GM19452 (cell line): ENCODE results near the gene TJP1.

Experiments
- ATAC-seq: cut with Tn5 transposase; IDR thresholded peaks from one replicate; pipeline ENCODE4 v1.9.1; 2021; ENCODE audit not compliant: unreplicated experiment

TJP1 gene

DNA sequence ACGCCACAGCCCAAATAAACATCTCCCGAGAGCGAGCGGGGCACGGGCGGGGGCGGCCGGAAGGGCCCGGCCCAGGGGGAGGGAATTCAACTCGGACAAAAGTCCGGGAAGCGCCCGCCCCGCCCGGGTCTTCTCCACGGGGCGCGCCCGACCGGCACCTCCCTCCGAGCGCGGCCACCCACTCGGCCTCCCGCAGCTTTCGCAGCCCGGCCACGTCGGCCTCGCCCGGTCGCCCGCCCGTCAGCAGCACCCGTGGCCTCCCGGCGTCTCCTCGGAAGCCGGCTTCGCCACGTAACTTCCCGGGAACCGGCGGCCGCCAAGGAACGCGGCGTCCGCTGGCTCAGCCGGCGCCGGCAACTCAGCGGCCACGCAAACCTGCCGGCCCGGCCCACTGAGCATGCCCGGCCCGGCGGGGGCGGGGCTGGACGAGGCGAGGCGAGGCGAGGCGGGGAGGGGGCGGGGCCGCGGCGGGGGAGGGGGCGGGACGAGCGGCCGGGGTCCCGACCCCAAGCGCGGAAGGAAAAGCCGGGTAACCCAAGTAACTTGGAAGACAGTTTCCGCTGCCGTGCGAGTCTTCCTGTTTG lies at the start of gene TJP1:
TSS of gene TJP1 (minus strand) at position 369 of the 584 bp plus-strand sequence. CDS start 440 bp downstream, outside the sequence.
- ATAC-seq: no peak

DNA sequence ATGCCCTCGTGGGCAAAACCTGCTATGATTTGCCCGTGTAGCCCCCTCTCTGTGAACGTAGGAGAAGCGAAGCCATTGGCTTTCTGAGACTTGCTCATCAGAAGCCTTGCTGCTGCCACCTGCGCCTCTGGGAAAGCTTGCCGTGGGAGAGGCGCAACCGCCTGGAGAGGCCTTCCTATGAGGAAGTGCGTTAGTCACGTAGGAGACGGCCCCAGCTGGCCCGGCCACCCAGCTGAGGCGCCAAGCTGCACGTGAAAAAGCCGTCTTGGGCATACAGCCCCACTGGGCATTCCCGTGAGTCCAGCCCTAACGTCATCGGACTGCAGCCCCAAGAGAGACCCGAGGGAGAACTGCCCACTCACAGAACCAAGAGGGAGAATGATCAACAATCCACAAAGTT lies 49.1 kb upstream of the TJP1 start:
- no peak for ATAC-seq

DNA sequence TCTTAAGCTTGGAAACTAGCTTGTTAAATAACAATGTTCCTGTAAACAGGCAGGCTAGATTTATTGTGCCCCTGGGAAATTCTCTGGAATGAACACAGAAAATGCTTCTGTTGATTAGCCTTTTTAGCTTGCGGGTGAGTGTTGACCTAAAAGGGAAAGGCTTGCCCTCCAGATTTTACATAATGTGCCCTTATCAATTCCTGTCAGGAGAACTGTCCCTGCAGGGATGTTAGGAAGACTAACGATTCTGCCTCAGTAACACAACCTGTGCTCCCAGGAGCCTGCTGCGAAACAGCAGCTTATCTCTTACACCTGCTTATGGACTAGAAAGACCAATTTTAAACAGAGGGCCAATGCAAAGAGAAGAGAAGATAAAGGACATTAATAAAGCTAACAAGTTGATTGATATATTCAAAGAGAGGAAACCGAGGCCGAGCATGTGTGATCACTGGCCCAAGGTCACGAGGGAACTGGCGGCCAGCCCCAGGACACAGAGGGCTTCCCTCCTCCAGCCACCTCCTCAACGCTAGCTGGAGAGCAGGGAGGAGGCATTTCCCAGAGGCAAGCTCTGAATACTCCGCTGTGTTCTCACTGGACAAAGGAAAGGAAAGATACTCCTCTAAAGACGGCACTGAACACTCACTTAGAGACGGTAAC lies 48.4 kb upstream of the TJP1 start:
- ATAC-seq: no peak

DNA sequence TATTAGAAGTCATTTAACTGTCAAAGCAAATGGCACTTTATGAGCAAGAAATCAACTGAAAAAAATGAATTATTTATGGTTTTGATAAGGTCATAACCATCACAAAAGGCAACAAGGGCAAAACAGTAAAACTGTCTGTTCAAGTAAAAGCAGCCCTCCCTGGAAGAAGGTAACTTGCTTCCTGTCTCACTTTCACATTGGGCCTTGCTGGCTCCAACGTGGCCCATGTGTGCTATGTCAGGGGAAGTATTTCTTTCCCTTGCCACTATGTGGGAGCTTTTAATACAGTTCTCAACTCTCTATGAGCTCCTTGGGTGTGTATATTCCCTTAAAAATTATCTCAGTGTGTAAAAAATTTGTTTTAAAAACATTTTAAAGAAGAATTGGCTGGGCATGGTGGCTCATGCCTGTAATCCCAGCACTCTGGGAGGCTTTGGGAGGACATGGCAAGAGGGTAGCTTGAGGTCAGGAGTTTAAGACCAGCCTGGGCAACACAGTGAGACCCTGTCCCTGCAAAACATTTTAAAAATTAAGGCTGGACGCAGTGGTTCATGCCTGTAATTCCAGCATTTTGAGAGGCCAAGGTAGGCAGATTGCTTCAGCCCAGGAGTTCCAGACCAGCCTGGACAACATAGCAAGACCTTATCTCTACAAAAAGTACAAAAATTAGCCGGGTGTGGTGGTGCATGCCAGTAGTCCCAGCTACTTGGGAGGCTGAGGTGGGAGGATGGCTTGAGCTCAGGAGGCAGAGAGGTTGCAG lies 45.2 kb upstream of the TJP1 start:
- ATAC-seq: no peak

DNA sequence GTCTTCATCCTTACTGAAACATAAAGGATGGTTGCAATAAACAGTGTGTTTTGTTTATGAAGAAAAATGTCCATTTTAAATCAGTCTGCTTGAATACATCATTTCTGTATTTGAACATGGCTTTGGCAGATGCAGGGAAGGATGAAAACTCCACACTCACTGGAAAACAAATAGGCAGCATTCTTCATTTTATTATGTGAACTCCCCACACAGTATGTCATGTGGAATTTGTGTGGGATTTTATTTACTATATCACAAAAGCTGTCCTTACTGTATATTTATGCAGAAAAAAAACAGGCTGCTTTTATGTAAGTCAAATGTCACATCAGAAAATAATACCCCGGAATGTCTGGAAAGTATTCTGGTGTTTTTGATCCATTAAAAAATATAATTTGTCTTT lies 44.1 kb upstream of the TJP1 start:
- ATAC-seq: no peak

DNA sequence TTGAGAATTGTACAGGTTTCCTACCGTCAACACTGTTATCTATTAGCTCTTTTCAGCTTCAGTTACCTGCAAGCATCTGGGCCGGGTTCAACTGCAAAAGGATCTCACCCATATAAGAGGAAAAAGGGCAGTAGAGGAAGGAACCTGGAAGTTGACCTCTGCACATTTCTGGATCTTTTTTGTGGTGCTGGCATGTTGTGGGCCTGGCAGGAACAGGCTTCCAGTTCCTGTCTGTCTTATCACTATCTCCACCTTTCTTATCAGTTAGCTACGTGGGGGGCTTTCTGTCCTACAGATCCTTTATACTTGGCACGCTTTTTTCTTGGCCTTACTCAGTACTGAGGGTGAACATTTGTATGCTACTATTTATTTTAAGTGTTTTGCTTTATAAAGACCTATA lies 42.2 kb upstream of the TJP1 start:
- no peak for ATAC-seq

DNA sequence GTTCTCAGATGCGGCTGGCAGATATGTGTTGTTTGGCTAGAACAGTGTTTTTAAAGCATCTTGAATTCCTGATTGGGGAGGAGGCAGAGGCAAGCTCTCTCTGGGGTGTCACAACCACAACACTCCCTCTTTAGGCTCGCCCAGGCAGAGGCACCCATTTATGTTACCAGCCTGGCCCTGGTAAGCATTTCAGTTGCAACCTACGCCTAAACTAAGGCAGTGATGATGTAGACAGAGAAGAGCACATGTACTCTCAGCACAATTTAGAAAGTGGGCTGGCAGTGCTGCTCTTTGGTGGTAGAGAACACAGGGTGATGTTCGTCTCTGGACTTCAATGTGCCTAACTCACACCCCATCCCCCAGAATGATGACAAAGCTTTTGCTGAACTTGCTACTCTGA lies 41.2 kb upstream of the TJP1 start:
- ATAC-seq: no peak

DNA sequence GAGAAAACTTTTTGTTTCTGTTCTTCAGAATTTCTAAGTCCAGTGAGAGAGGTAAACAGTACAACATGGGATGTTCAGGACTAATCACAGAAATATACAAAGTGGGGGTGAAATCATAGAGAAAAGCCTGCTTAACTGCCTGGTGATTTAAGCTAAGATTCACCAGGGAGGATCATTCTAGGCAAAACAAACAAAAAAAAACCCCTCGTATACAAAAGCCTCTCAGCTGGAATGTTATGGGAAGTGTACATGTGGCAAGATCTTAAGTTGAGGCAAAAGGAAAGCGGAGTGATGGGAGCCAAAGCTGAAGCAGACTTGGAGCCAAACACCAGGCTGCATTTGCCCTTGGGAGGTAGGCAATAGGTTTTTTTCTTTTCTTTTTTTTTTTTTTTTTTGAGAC lies 40.0 kb upstream of the TJP1 start:
- ATAC-seq: no peak

DNA sequence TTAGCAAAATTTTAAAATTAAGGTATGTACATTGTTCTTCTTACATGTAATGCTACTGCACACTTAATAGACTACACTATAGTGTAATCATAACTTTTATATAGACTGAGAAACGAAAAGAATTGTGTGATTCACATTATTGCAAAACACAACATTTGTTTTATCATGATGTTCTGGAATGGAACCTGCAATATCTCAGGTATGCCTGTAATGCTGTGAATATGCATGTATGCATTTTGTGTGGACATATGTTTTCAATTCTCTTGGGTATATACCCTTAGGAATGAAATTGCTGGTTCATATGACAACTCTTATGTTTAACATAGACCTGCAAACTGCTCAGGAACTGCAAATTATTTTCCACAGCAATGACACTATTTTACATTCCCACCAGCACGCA lies 38.6 kb upstream of the TJP1 start:
- ATAC-seq: no peak

DNA sequence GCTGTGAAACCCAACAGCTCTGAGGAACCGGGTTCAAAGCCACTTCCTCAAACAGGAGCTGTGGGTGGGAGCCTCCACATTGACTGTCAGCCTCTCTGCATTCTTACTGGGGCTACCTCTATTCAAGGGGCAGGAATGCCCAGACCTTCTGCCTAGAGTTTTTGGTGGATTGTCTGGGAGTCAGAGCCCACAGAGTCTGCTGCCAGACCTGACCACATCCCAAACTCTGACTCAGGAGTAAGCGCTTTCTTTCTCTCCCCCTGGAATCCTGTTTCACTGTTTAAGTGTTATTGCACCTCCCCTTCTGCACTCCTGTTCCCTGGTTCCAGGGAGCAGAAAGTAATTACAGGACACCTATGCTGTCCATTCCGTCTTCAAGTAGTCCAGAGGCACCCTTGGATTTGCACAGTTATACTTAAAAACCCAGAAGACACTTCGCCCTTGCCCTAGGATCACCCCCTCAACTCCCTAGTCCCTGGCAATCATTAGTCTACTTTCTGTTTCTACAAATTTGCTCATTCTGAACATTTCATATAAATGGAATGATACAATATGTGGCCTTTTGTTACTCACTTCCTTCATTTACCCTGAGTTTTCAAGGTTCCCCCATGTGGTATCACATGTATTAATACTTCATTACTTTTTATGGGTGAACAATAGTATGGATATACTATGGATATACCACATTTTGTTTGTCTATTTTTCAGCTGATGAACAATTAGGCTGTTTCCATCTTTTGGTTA lies 37.9 kb upstream of the TJP1 start:
- no peak for ATAC-seq

DNA sequence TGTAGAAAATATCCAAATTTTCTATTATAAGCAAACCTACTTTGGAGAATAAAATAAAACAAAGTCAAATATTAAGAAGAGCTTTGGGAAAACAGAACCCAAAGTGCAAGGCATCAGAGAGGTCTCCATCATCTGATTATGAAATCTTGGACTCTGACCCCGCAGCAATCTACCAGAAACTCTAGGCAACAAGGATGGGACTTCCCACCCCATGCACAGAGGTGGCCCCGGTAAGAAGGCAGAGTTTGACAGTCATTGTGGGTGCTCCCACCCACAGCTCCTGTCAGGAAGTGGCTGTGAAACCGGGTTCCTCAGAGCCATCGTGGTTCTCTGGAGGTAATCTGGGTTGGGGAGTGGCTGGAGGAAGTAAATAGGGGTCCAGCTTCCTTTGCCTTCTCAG lies 37.0 kb upstream of the TJP1 start:
- ATAC-seq: no peak

DNA sequence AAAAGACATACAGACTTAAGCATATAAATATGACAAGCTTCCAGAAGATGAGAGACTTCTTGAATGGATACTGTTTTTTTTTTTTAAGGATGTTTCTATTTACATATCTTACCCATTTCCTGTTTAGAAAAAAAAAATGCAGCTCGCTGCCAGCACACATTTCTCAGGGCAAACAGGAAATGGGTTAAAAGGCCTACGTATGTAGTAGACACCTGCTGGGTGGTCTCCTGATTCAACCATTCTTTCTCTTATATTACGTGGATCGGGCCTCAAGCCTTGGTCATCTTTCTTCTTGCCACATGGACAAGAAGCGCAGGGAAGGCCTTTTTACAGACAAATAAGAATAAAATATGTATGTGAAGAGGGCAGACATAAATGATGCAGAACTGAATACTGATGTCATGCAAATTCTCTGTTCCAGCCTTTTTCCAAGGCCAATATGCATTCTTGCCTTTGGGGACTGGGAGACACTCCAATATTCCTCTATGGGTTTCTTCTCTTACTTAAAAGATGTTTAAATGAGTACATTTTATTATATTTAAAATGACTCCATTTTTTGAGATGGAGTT lies 35.0 kb upstream of the TJP1 start:
- no peak for ATAC-seq

DNA sequence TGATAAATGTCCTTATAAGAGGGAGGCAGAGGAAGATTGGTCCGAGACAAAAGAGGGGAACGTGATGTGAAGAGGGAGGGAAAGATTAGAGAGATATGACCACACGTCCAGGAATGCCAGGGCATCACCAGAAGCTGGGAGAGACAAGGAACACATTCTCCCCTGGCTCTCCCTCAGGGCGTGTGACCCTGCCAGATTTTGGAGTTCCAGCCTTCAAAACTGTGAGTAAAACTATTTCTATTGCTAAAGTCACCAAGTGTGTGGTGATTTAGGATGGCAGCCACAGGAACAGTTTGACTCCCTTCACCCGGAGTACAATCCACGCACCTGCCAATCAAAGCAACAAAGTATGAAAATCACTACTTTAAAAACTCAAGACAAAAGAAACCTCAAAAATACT lies 32.1 kb upstream of the TJP1 start:
- no peak for ATAC-seq

DNA sequence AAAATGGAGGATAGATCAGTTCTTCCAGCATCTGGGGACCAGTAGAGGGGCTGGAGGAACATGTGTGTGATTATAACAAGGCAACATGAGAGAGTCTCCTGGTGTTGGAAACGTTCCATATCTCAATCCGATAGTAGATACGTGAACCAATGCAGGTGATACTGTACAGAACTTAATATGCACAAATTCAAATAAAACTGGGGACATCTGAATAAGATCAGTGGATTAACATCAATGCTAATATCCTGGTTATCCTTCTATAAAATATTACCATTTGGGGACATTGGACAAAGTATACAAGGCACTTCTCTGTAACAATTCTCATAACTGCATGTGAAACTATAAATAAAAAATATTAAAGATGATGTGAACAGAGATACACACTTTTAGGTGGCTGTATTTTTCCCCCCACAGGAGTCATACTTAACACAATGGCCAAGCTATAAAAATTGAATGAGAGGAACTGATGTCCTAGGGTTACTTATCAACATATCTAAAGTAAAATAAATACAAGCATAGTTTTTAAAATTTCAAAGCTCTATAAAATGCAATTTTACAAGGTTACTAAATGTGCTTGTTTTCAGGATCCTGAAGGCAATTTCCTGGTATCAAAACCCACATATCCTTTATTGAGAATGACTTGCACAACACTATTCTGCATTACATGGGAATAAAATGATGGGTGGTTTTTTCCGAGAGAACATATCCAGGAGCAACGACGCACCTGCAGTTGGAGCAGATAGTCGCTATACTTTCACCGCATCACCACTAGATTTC lies 31.1 kb upstream of the TJP1 start:
- ATAC-seq: no peak

DNA sequence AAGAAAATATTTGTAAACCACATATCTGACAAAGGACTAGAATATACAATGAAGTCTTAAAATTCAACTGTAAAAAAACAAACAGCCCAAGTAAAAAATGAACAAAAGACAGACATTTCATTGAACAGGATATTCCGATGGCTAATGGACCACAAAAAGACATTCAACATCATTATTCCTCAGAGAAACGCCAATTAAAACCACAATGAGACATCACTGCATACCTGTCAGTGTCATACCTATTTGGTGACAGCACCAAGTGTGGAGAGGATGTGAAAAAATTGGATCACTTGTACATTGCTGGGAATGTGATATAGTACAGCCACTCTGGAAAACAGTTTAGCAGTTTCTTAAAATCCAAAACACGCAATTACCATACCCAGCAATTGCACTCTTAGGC lies 29.9 kb upstream of the TJP1 start:
- ATAC-seq: no peak

DNA sequence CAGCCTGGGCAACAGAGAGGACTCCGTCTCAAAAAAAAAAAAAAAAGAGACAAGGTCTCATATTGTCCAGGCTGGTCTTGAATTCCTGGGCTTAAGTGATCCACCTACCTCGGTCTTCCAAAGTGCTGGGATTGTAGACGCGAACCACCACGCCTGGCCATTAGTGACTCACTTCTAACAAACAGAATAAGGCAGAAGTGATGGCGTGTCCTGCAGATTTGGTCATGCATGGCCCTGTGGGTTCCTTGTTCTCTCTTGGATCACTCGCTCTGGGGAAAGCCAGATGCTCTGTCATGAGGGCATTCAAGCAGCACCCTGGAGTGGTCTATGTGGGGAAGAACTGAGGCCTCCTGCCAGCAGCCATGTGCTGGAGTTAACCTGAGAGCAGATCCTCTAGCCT lies 27.4 kb upstream of the TJP1 start:
- no peak for ATAC-seq

DNA sequence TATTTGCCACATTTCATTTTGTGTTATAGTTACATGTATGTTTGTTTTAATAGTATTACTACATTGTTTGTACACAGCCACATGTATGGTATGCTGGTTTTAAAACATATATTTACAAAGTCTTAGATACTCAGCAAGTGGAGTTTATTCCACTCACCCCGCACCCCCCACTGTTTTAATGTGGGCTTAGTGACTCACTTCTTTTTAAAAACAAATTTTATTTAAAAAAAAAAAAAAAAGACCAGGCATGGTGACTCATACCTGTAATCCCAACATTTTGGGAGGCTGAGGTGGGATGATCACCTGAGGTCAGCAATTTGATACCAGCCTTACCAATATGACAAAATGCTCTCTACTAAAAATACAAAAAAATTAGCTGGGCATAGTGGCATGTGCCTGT lies 26.9 kb upstream of the TJP1 start:
- no peak for ATAC-seq

DNA sequence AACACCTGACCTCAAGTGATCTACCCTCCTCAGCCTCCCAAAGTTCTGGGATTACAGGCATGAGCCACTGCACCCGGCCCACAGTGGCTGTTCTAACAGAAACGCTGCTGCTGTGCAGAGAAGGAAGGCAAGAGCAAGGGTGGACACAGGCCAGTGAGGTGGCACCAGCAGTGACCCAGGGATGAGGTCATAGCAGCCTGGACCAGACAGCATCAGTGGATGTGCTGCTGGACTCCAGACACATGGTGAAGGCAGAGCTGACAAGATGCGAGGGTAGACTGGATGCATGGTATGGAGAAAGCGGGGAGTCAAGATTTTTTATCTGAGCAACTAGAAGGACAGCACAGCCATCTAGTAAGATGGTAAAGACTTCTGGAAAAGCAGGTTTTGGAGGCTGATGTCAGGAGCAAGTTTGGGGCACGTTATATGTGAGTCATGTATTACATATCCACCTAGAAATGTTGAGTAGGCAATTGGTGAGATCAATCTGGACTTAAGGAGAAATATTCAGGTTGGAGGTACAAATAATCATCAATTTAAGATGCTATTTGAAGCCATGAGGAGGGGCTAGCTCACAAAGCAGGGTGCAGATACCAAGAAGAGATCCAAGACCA lies 22.1 kb upstream of the TJP1 start:
- ATAC-seq: no peak

DNA sequence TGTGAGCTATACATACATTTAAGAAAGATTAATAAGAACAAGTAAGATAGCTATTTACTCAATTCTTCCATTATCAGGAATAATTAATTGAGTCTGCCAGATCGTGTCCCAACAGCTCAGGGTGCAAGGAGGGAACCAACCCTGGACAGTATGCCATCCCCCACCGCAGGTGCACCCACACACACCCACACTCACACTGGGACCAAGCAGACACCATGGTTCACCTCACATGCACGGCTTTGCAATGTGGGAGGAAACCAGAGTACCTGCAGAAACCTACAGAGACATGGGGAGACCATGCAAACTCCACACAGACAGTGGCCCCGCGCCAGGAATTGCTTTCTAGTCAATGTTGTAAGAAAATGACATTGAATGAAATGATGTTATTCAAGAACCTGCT lies 20.0 kb upstream of the TJP1 start:
- no peak for ATAC-seq

DNA sequence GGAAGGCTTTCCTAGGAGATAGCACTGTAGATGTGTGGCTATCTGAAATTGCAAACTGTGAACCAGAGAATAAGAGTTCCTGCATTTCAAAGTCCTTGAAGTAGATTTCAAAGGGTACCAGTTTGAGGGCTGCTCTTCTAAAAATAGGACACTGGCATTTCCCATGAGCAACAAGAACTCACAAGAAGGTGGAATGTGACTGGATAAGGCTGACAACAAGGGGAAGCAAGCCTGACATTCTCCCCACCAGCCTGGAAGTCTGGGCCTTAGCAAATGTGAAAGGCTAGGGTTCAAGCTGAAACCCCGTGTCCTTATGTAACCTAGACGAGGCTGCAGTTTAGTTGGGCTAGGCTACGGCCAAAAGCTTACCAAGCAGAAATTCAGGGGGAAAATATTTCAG lies 18.7 kb upstream of the TJP1 start:
- ATAC-seq: no peak
